CD14-positive monocyte (primary cell): ENCODE data around the gene HDGFL3. TPM values are rescaled to one million over a fixed set of nuclear protein-coding genes. Genes with fewer than 3 reads are reported as not detected.

ENCODE experiments used
- DNase-seq, 3 donors: peaks; one replicate each; pipeline ENCODE4 v3.0.0-alpha.2; 2011 to 2022
- H2AFZ ChIP-seq: 2 replicates; pipeline ENCODE4 v1.6.0; 2012; ENCODE audit warnings: mild to moderate bottlenecking, low read depth, low read length, inconsistent platforms; ENCODE audit not compliant: insufficient read depth, poor library complexity, severe bottlenecking
- H3K27ac ChIP-seq, 2 donors: 1 replicate in 1 of 2; 2 replicates in 1 of 2; pipeline ENCODE4 v1.5.1; 2012 to 2013; ENCODE audit warnings: low read length in 2 of 2, control low read depth in 1 of 2, inconsistent platforms in 1 of 2, low read depth in 1 of 2, mild to moderate bottlenecking in 1 of 2
- H3K27me3 ChIP-seq, 2 donors: one replicate each; pipeline versions ENCODE4 v1.6.0 to v1.6.1; 2011 to 2013; ENCODE audit warnings: low read length in 2 of 2; ENCODE audit not compliant: control insufficient read depth in 2 of 2, insufficient read depth in 2 of 2
- H3K36me3 ChIP-seq, 2 donors: replicated peaks in 1 of 2; 1 replicate in 1 of 2; 2 replicates in 1 of 2; pipeline versions ENCODE4 v1.5.1 to v1.6.1; 2012 to 2013; ENCODE audit warnings: low read length in 2 of 2, control low read depth in 1 of 2, inconsistent platforms in 1 of 2, mild to moderate bottlenecking in 1 of 2; ENCODE audit not compliant: insufficient read depth in 2 of 2, control insufficient read depth in 1 of 2
- H3K4me1 ChIP-seq, 2 donors: 1 replicate in 1 of 2; 2 replicates in 1 of 2; pipeline versions ENCODE4 v1.5.1 to v1.6.1; 2012 to 2013; ENCODE audit warnings: low read length in 2 of 2, control low read depth in 1 of 2, inconsistent platforms in 1 of 2, mild to moderate bottlenecking in 1 of 2, moderate library complexity in 1 of 2; ENCODE audit not compliant: insufficient read depth in 2 of 2, control insufficient read depth in 1 of 2
- H3K4me2 ChIP-seq: replicated peaks from 2 replicates; pipeline ENCODE3; 2012; ENCODE audit warnings: low read length, moderate library complexity, mild to moderate bottlenecking; ENCODE audit not compliant: poor library complexity, severe bottlenecking; ENCODE audit errors: extremely low read depth
- H3K4me3 ChIP-seq, 3 experiments: fragments of 200-600 bp in 1 of 3; sonication (generic) in 1 of 3; replicated peaks in 1 of 3; 1 replicate in 2 of 3; 2 replicates in 1 of 3; pipeline ENCODE4 v1.5.1; 2011 to 2013; ENCODE audit warnings: low read length in 3 of 3, mild to moderate bottlenecking in 3 of 3, control low read depth in 2 of 3, low read depth in 2 of 3, inconsistent platforms in 1 of 3, moderate library complexity in 1 of 3
- H3K79me2 ChIP-seq: 2 replicates; pipeline ENCODE4 v1.6.0; 2012; ENCODE audit warnings: mild to moderate bottlenecking, control low read depth, inconsistent platforms, low read length, moderate library complexity; ENCODE audit not compliant: insufficient read depth
- H3K9ac ChIP-seq: 2 replicates; pipeline ENCODE4 v1.6.0; 2017; ENCODE audit warnings: low read length, mild to moderate bottlenecking; ENCODE audit not compliant: insufficient read depth, poor library complexity, severe bottlenecking
- H3K9me3 ChIP-seq, 2 donors: replicated peaks in 1 of 2; 1 replicate in 1 of 2; 2 replicates in 1 of 2; pipeline versions ENCODE4 v1.5.1 to v1.6.1; 2012 to 2013; ENCODE audit warnings: low read length in 2 of 2, control low read depth in 1 of 2; ENCODE audit not compliant: control insufficient read depth in 1 of 2, insufficient read depth in 1 of 2
- H4K20me1 ChIP-seq: 2 replicates; pipeline ENCODE4 v1.6.0; 2012; ENCODE audit warnings: mild to moderate bottlenecking, low read length, control low read depth, moderate library complexity; ENCODE audit not compliant: insufficient read depth
- H3K27ac Mint-ChIP-seq, 7 donors: one replicate each; pipeline ENCODE4 v1.8.0; 2020; ENCODE audit warnings: mild to moderate bottlenecking in 7 of 7, mixed read lengths in 7 of 7, moderate library complexity in 6 of 7, inconsistent platforms in 2 of 7
- H3K27me3 Mint-ChIP-seq, 3 donors: one replicate each; pipeline ENCODE4 v1.8.0; 2021 to 2022; ENCODE audit warnings: low read depth in 3 of 3, mild to moderate bottlenecking in 3 of 3, mixed read lengths in 3 of 3, moderate library complexity in 3 of 3, inconsistent platforms in 1 of 3
- H3K36me3 Mint-ChIP-seq, 2 donors: one replicate each; pipeline ENCODE4 v1.8.0; 2020; ENCODE audit warnings: mixed read lengths in 2 of 2, inconsistent platforms in 1 of 2, mild to moderate bottlenecking in 1 of 2
- H3K4me1 Mint-ChIP-seq: one replicate; pipeline ENCODE4 v1.8.0; 2020; ENCODE audit warnings: mild to moderate bottlenecking, mixed read lengths
- H3K4me3 Mint-ChIP-seq, 2 donors: one replicate each; pipeline ENCODE4 v1.8.0; 2020; ENCODE audit warnings: mild to moderate bottlenecking in 2 of 2, mixed read lengths in 2 of 2, moderate library complexity in 1 of 2
- H3K9me3 Mint-ChIP-seq, 7 donors: one replicate each; pipeline ENCODE4 v1.8.0; 2020 to 2022; ENCODE audit warnings: mixed read lengths in 7 of 7, mild to moderate bottlenecking in 6 of 7, moderate library complexity in 6 of 7, inconsistent platforms in 2 of 7
- CTCF ChIP-seq: fragments of 200-600 bp; IDR thresholded peaks from one replicate; pipeline ENCODE4 v1.8.0; 2022; ENCODE audit warnings: antibody characterized with exemption, mild to moderate bottlenecking
- WGBS: methylation state at CpG from one replicate; pipeline ENCODE4 v1.1.5; 2013; ENCODE audit warnings: missing lambda C conversion rate; ENCODE audit not compliant: insufficient coverage; 5-methylcytosine and 5-hydroxymethylcytosine counted together
- intact Hi-C, 2 donors: fragments of 100-400 bp; cut with micrococcal nuclease; formaldehyde crosslinking; loops; one replicate each; pipeline versions ENCODE4 v1.15.0 to v1.15.1; 2023
- polyA plus RNA-seq, 3 donors: library from polyadenylated mRNA; depleted of rRNA in 1 of 3; unstranded in 2 of 3; stranded (reverse) in 1 of 3; fragments of 300-500 nt in 2 of 3; fragments of >200 nt in 1 of 3; fragmentation: Illumina TruSeq in 2 of 3; gene quantifications; 1 replicate in 2 of 3; 2 replicates in 1 of 3; pipeline ENCODE4 v1.2.3, GENCODE V29; 2012 to 2021

The HDGFL3 gene
- polyA plus RNA-seq, 3 donors = 0.35 to 1.1 (median 0.69) TPM

- H3K4me3 Mint-ChIP-seq = peak overlapping the region in 1 of 2 donors; percentile 16
- H3K27ac ChIP-seq = no peak overlapping the region
- peak overlapping the region in 5 of 7 donors; percentile 21 to 81 (median 63) for H3K27ac Mint-ChIP-seq
- H3K27me3 ChIP-seq = no peaks in the 10 kb centered on the region
- peak overlapping the region in 1 of 3 experiments; percentile 10 for H3K4me3 ChIP-seq
- H3K4me2 ChIP-seq = peak overlapping the region; percentile 27
- H3K9ac ChIP-seq = no peak overlapping the region
- H3K27me3 Mint-ChIP-seq = peaks cover 5 to 19% (median 6%) of the 10 kb centered on the region in 3 donors
- no peaks in the 10 kb centered on the region for H3K36me3 ChIP-seq
- no peak overlapping the region for H2AFZ ChIP-seq
- H3K4me1 Mint-ChIP-seq = peaks cover 32% of the 10 kb centered on the region
- H3K4me1 ChIP-seq = peaks cover 21 to 27% of the 10 kb centered on the region in 2 donors
- no peak for TF ChIP-seq CTCF
- intact Hi-C loops = no loop called here
- H3K79me2 ChIP-seq = no peaks in the 10 kb centered on the region
- H3K9me3 ChIP-seq = peaks cover 2 to 7% of the 10 kb centered on the region in 2 donors
- no peaks in the 10 kb centered on the region for H4K20me1 ChIP-seq
- peak; percentile 48 to 74 (median 69) for DNase-seq
- H3K9me3 Mint-ChIP-seq = peaks cover 3 to 14% (median 7%) of the 10 kb centered on the region in 7 donors
- peaks cover 0 to 2% of the 10 kb centered on the region in 2 donors for H3K36me3 Mint-ChIP-seq
- no CpG with 5 or more reads among the region's 2 CpGs for WGBS
Measured at GRCh38 chr15:83100097-83100646, 107.5 kb downstream of the HDGFL3 start.

- peak overlapping the region in 3 of 7 donors; percentile 39 to 81 (median 50) for H3K27ac Mint-ChIP-seq
Measured at GRCh38 chr15:83099290-83099689, 108.3 kb downstream of the HDGFL3 start.

More at GRCh38 chr15:83099290-83099689, 108.3 kb downstream of the HDGFL3 start:
- H4K20me1 ChIP-seq = no peaks in the 10 kb centered on the region
- no peak overlapping the region for H3K4me2 ChIP-seq
- H3K4me3 ChIP-seq = no peak overlapping the region
- H3K9ac ChIP-seq = no peak overlapping the region
- TF ChIP-seq CTCF = no peak
- H2AFZ ChIP-seq = no peak overlapping the region
- Mint-ChIP-seq H3K4me3 (no peak overlapping the region), H3K9me3 (peaks cover 3 to 14% (median 7%) of the 10 kb centered on the region in 7 donors), H3K4me1 (peaks cover 31% of the 10 kb centered on the region), H3K36me3 (peaks cover 0 to 2% of the 10 kb centered on the region in 2 donors), H3K27me3 (peaks cover 4 to 12% (median 5%) of the 10 kb centered on the region in 3 donors)
- no peak overlapping the region for H3K27ac ChIP-seq
- peaks cover 2 to 7% of the 10 kb centered on the region in 2 donors for H3K9me3 ChIP-seq
- no peaks in the 10 kb centered on the region for H3K36me3 ChIP-seq
- no peak for DNase-seq
- intact Hi-C loops = no loop called here
- no peaks in the 10 kb centered on the region for H3K79me2 ChIP-seq
- 23% methylated on average over 2 of the region's 2 CpGs for WGBS
- no peaks in the 10 kb centered on the region for H3K27me3 ChIP-seq
- peaks cover 21 to 27% of the 10 kb centered on the region in 2 donors for H3K4me1 ChIP-seq
